CD4-positive, alpha-beta T cell (primary cell): ENCODE data around the gene NAB1. TPM values are rescaled to one million over a fixed set of nuclear protein-coding genes. Genes with fewer than 3 reads are reported as not detected.

ENCODE experiments used
- ATAC-seq: fragments of 200-7000 bp; cut with Tn5 transposase; one replicate; pipeline ENCODE4 v1.10.0; 2022; ENCODE audit warnings: mild to moderate bottlenecking; ENCODE audit not compliant: poor library complexity
- CTCF ChIA-PET: fragments of 350-600 bp; sonication (Branson Sonifier 250); formaldehyde crosslinking; loops from one replicate; lab custom pipeline; 2021; ENCODE audit warnings: antibody characterized with exemption, inconsistent platforms; lab: Charles Lee
- POLR2A ChIA-PET: fragments of 350-600 bp; sonication (Branson Sonifier 250); formaldehyde crosslinking; loops from one replicate; lab custom pipeline; 2021; ENCODE audit warnings: antibody characterized with exemption, inconsistent platforms; lab: Charles Lee
- DNase-seq, 14 experiments: peaks; one replicate each; pipeline ENCODE4 v3.0.0-alpha.2; 2013 to 2020; ENCODE audit warnings: mixed read lengths in 2 of 14
- H3K27ac ChIP-seq, 2 donors: one replicate each; pipeline versions ENCODE4 v1.5.1 to v1.7.0; 2013; ENCODE audit warnings: low read length in 2 of 2, low read depth in 1 of 2, mild to moderate bottlenecking in 1 of 2
- H3K27me3 ChIP-seq, 2 experiments: 1 replicate in 1 of 2; 2 replicates in 1 of 2; pipeline versions ENCODE4 v1.6.1 to v1.7.0; 2013; ENCODE audit warnings: low read length in 2 of 2, control low read depth in 1 of 2, mild to moderate bottlenecking in 1 of 2, moderate library complexity in 1 of 2; ENCODE audit not compliant: insufficient read depth in 2 of 2, control insufficient read depth in 1 of 2
- H3K36me3 ChIP-seq: one replicate; pipeline ENCODE4 v1.6.1; 2013; ENCODE audit warnings: low read length, control low read depth; ENCODE audit not compliant: insufficient read depth
- H3K4me1 ChIP-seq: one replicate; pipeline ENCODE4 v1.6.1; 2013; ENCODE audit warnings: low read length, control low read depth; ENCODE audit not compliant: insufficient read depth
- H3K4me3 ChIP-seq: one replicate; pipeline ENCODE4 v1.5.1; 2013; ENCODE audit warnings: mild to moderate bottlenecking, low read length, moderate library complexity
- H3K9me3 ChIP-seq, 2 experiments: 1 replicate in 1 of 2; 2 replicates in 1 of 2; pipeline versions ENCODE4 v1.6.1 to v1.7.0; 2013; ENCODE audit warnings: low read length in 2 of 2, mild to moderate bottlenecking in 2 of 2, control low read depth in 1 of 2, moderate library complexity in 1 of 2; ENCODE audit not compliant: control insufficient read depth in 1 of 2, insufficient read depth in 1 of 2
- H3K27ac Mint-ChIP-seq: one replicate; pipeline ENCODE4 v1.8.0; 2020; ENCODE audit warnings: mixed read lengths
- H3K27me3 Mint-ChIP-seq: one replicate; pipeline ENCODE4 v1.8.0; 2021; ENCODE audit warnings: mixed read lengths
- H3K36me3 Mint-ChIP-seq: one replicate; pipeline ENCODE4 v1.8.0; 2021; ENCODE audit warnings: low read depth, mixed read lengths
- H3K4me1 Mint-ChIP-seq: one replicate; pipeline ENCODE4 v1.8.0; 2021; ENCODE audit warnings: low read depth, mixed read lengths
- H3K4me3 Mint-ChIP-seq: one replicate; pipeline ENCODE4 v1.8.0; 2020; ENCODE audit warnings: mild to moderate bottlenecking, mixed read lengths
- H3K9me3 Mint-ChIP-seq: one replicate; pipeline ENCODE4 v1.8.0; 2020; ENCODE audit warnings: mixed read lengths
- intact Hi-C, 2 experiments: fragments of 100-400 bp; cut with DNase I in 1 of 2; cut with micrococcal nuclease in 1 of 2; formaldehyde crosslinking; loops; one replicate each; pipeline versions ENCODE4 v1.15.1 to v1.9.0; 2023 to 2025; cut with DNase I, micrococcal nuclease
- total RNA-seq, 174 experiments: library from RNA in 2 of 174; stranded (reverse) in 2 of 174; gene quantifications; one replicate each; pipeline ENCODE4 v1.2.3 and lab custom pipeline; 2021 to 2026
- TF ChIP-seq, protein P1 (sequence below): fragments of 200-600 bp; IDR thresholded peaks from one replicate; pipeline ENCODE4 v1.8.0; 2022; ENCODE audit warnings: antibody characterized with exemption, mild to moderate bottlenecking

NAB1 gene
- total RNA-seq, 2 experiments from 2014 or later: 20.0 to 21.1 TPM

DNA sequence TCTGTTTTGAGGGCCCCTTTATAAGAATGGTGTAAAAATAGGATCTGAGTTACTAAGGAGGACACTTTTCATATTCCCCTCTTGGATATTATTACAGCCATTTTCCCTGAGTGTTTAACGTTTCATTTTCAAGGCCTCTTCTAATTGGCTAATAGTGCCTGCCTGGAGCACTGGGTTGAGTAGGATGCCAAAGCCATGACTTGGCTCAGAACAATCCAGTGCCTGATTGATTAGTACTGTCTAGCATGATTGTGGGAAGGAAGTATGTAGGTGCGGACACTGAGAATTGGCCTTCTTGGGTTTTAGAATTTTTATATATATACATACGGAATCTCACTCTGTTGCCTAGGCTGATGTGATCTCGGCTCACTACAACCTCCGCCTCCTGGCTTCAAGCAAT, 66.1 kb downstream of the NAB1 start:
- Mint-ChIP-seq H3K27ac (no peak overlapping the region), H3K27me3 (no peaks in the 10 kb centered on the region), H3K9me3 (no peaks in the 10 kb centered on the region), H3K4me1 (no peaks in the 10 kb centered on the region), H3K4me3 (no peak overlapping the region), H3K36me3 (no peaks in the 10 kb centered on the region)
- no peaks in the 10 kb centered on the region for H3K4me1 ChIP-seq
- intact Hi-C loops: no loop called here
- no peak for ATAC-seq
- CTCF ChIA-PET: no interaction called here
- no peak for DNase-seq
- TF ChIP-seq, protein P1, sequence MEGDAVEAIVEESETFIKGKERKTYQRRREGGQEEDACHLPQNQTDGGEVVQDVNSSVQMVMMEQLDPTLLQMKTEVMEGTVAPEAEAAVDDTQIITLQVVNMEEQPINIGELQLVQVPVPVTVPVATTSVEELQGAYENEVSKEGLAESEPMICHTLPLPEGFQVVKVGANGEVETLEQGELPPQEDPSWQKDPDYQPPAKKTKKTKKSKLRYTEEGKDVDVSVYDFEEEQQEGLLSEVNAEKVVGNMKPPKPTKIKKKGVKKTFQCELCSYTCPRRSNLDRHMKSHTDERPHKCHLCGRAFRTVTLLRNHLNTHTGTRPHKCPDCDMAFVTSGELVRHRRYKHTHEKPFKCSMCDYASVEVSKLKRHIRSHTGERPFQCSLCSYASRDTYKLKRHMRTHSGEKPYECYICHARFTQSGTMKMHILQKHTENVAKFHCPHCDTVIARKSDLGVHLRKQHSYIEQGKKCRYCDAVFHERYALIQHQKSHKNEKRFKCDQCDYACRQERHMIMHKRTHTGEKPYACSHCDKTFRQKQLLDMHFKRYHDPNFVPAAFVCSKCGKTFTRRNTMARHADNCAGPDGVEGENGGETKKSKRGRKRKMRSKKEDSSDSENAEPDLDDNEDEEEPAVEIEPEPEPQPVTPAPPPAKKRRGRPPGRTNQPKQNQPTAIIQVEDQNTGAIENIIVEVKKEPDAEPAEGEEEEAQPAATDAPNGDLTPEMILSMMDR: no peak
- H3K27ac ChIP-seq: no peak overlapping the region
- POLR2A ChIA-PET: no interaction called here
- H3K4me3 ChIP-seq: no peak overlapping the region
- no peaks in the 10 kb centered on the region for H3K36me3 ChIP-seq
- H3K27me3 ChIP-seq: no peaks in the 10 kb centered on the region
- H3K9me3 ChIP-seq: no peaks in the 10 kb centered on the region

DNA sequence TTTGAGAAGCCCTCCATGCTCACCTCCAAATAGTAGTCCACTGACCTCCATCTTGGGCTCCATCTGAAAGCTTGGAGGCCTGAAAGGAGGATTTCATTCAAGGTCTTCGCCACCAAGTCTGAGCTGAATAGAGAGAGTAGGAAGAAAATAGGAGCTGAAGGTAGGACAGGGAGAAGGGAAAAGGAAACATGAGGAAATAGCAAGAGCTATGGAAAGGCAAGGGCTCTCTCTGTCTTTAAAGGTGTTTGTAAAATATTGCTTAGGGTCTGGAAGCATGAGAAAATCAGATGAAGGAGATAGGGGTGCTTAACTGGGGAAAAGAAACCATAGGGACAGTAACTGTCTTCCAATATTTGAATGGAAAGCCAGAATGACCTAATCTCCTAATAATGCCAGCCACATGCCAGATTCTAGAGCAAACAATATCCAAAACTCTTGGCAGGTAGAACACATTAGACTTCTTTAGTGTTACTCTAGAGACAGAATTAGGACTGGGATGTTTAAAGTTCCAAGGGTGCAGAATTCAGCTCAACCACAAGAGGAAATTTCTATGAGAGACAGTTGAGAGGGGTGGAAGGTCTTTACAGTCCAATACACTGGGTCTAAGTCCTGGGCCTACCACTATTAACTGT, 67.4 kb downstream of the NAB1 start:
- Mint-ChIP-seq H3K4me1 (no peaks in the 10 kb centered on the region), H3K27me3 (no peaks in the 10 kb centered on the region), H3K9me3 (no peaks in the 10 kb centered on the region), H3K27ac (no peak overlapping the region), H3K36me3 (no peaks in the 10 kb centered on the region), H3K4me3 (no peak overlapping the region)
- intact Hi-C loops: loop anchor here in 1 of 2 experiments (1.0 kb wide), 1 partner anchor 20 kb away; no protein-coding TSS in a partner anchor
- H3K27ac ChIP-seq: no peak overlapping the region
- H3K27me3 ChIP-seq: no peaks in the 10 kb centered on the region
- H3K9me3 ChIP-seq: no peaks in the 10 kb centered on the region
- CTCF ChIA-PET: no interaction called here
- no peak for ATAC-seq
- no peak for DNase-seq
- POLR2A ChIA-PET: interaction anchor here (0.5 kb wide), 1 partner anchor 333 kb away, joined by 3 read pairs; no protein-coding TSS in a partner anchor
- TF ChIP-seq, protein P1: no peak
- no peaks in the 10 kb centered on the region for H3K4me1 ChIP-seq
- no peaks in the 10 kb centered on the region for H3K36me3 ChIP-seq
- H3K4me3 ChIP-seq: no peak overlapping the region

DNA sequence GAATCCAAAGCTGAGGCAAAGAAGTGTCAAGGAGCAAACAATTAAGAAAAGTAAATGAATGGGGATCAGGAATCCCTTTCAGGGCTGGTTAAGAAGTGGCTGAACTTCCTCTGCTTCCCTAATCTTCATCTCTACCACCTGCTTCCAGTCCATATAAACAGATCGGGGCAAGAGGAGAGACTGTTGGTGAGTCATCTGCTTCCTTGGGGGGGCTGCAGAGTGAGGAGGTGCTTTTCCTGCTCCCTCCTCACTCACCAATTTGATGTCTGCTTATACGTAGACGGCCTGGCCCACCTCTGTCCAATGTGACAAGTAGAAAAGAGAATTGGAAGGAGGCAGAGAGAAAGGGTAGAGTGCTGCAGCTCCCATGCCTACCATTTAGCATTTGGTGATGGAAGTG, 68.4 kb downstream of the NAB1 start:
- POLR2A ChIA-PET: no interaction called here
- H3K4me1 Mint-ChIP-seq: peaks cover 5% of the 10 kb centered on the region
- no peak for DNase-seq
- intact Hi-C loops: no loop called here
- Histone ChIP-seq H3K27me3 (no peaks in the 10 kb centered on the region), H3K36me3 (no peaks in the 10 kb centered on the region), H3K4me1 (no peaks in the 10 kb centered on the region), H3K4me3 (no peak overlapping the region), H3K27ac (no peak overlapping the region), H3K9me3 (no peaks in the 10 kb centered on the region)
- no peak overlapping the region for H3K4me3 Mint-ChIP-seq
- H3K27ac Mint-ChIP-seq: no peak overlapping the region
- CTCF ChIA-PET: no interaction called here
- no peak for ATAC-seq
- H3K27me3 Mint-ChIP-seq: no peaks in the 10 kb centered on the region
- no peaks in the 10 kb centered on the region for H3K36me3 Mint-ChIP-seq
- TF ChIP-seq, protein P1: no peak
- H3K9me3 Mint-ChIP-seq: no peaks in the 10 kb centered on the region
